PC-9 (cell line): ENCODE results near the gene BABAM1. TPM values are rescaled to one million over a fixed set of nuclear protein-coding genes. Genes with fewer than 3 reads are reported as not detected.
A peak's percentile ranks its signal among the peaks of the same experiment; 100 is the strongest.

Source experiments
- BruUV-seq: library from RNA; stranded (reverse); fragments of 400-500 nt; replicated peaks from 2 replicates; lab custom pipeline; 2021; lab: Mats Ljungman, UMichigan
- CTCF ChIA-PET: fragments of 300-600 bp; sonication (Branson Sonifier 250); formaldehyde crosslinking; loops from one replicate; lab custom pipeline; 2022; ENCODE audit warnings: antibody characterized with exemption; lab: Charles Lee
- POLR2A ChIA-PET: fragments of 300-600 bp; sonication (Branson Sonifier 250); formaldehyde crosslinking; loops from one replicate; lab custom pipeline; 2022; ENCODE audit warnings: antibody characterized with exemption; ENCODE audit not compliant: unreplicated experiment; lab: Charles Lee
- DNase-seq, 2 experiments: peaks; one replicate each; pipeline versions ENCODE4 v3.0.0 to v3.0.0-alpha.2; 2015 to 2022; ENCODE audit warnings: mixed read lengths in 1 of 2
- H2AFZ ChIP-seq: fragments of 200-600 bp; sonication (generic); 2 replicates; pipeline ENCODE4 v1.8.1; 2017; ENCODE audit warnings: antibody characterized with exemption
- H3F3A ChIP-seq: fragments of 200-600 bp; sonication (generic); 2 replicates; pipeline ENCODE4 v1.8.1; 2017; ENCODE audit warnings: antibody characterized with exemption, mild to moderate bottlenecking, low read depth; ENCODE audit not compliant: insufficient read depth
- H3K27ac ChIP-seq: fragments of 200-600 bp; sonication (generic); 2 replicates; pipeline ENCODE4 v1.6.1; 2016; ENCODE audit warnings: mixed run types
- H3K27me3 ChIP-seq: fragments of 200-600 bp; sonication (generic); 2 replicates; pipeline ENCODE4 v1.6.1; 2016; ENCODE audit warnings: low read depth, mixed run types; ENCODE audit not compliant: insufficient read depth
- H3K36me3 ChIP-seq: fragments of 200-600 bp; sonication (generic); 2 replicates; pipeline ENCODE4 v1.6.1; 2016; ENCODE audit warnings: low read depth, mixed run types
- H3K4me1 ChIP-seq: fragments of 200-600 bp; sonication (generic); replicated peaks from 2 replicates; pipeline ENCODE4 v1.6.1; 2016; ENCODE audit warnings: mixed run types; ENCODE audit not compliant: insufficient read depth
- H3K4me2 ChIP-seq: fragments of 200-600 bp; sonication (generic); 2 replicates; pipeline ENCODE4 v1.6.1; 2017; ENCODE audit warnings: mixed run types
- H3K4me3 ChIP-seq: fragments of 200-600 bp; sonication (generic); 2 replicates; pipeline ENCODE4 v1.6.1; 2016; ENCODE audit warnings: mixed run types
- H3K79me2 ChIP-seq: fragments of 200-600 bp; sonication (generic); 2 replicates; pipeline ENCODE4 v1.6.1; 2017; ENCODE audit warnings: low read depth, mixed run types
- H3K9me2 ChIP-seq: fragments of 200-600 bp; sonication (generic); 2 replicates; pipeline ENCODE4 v1.8.1; 2017; ENCODE audit warnings: mild to moderate bottlenecking; ENCODE audit not compliant: insufficient read depth
- H3K9me3 ChIP-seq: fragments of 200-600 bp; sonication (generic); 2 replicates; pipeline ENCODE4 v1.8.1; 2016; ENCODE audit warnings: low read depth; ENCODE audit not compliant: insufficient read depth
- H4K20me1 ChIP-seq: fragments of 200-600 bp; sonication (generic); 2 replicates; pipeline ENCODE4 v1.8.1; 2017; ENCODE audit not compliant: insufficient read depth
- CTCF ChIP-seq: fragments of 200-600 bp; sonication (generic); conservative IDR thresholded peaks from 2 replicates; pipeline ENCODE4 v1.6.1; 2017; ENCODE audit warnings: mixed run types, antibody characterized with exemption, mild to moderate bottlenecking, moderate library complexity
- EZH2 ChIP-seq: fragments of 200-600 bp; sonication (generic); IDR thresholded peaks from 2 replicates; pipeline ENCODE4 v1.8.0; 2017; ENCODE audit warnings: antibody characterized with exemption, low read depth
- intact Hi-C: fragments of 100-400 bp; cut with micrococcal nuclease; formaldehyde crosslinking; loops from one replicate; pipeline ENCODE4 v1.10.0; 2022; ENCODE audit not compliant: unreplicated experiment
- total RNA-seq: library from RNA; stranded (reverse); gene quantifications from 2 replicates; pipeline ENCODE4 v1.2.3, GENCODE V29; 2021

BABAM1 gene
- total RNA-seq, 1 experiment from 2014 or later = 127 TPM

DNA sequence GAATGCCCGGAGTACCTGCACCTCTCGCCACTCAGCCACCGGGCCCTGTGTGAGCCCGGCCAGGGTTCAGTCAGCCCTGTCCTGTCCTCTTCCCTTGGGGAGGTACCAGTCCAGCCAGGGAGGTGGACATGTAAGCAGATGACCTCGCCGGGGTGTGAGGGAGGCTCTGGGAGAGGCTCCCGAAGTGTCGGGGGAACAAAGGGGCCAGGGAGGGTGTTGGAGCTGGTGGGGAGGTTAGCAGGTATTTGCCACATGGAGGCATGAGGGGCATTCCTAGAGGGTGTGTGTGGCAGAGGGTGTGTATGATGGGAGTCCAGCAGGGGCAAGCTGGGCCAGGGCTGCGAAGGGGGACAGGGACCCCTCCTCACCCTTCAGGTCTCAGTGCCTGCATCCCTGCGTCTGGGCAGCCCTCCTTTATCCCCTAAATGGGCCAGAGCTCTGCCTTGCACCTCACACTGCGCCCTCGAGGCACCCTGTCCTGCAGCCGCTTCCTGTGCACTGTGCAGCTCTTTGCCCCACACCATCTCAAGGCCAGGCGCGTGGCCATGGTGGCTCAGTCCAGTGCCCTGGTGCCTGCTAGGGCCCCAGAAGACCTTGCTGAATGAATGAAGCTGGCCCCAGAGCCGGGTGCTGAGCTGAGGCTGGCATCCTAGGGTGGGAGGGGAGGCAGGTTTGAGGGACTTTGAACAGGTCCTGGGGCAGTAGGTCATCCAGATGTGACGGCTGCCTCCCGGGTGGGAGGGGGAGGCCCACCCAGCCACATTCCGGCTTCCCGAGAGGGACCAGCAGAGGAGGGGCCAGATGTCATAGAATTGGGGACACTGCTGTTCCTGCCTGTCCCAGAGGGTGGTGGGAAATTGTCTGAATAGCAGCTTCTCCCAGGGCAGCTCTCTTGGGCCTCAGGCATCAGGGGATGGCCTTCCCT is 45.2 kb downstream of the BABAM1 start:
- Histone ChIP-seq H3F3A (peaks cover 56% of the 10 kb centered on the region), H3K27ac (peak overlapping the region; percentile 65), H3K9me3 (no peaks in the 10 kb centered on the region), H3K4me2 (peak overlapping the region; percentile 85), H3K9me2 (no peaks in the 10 kb centered on the region), H3K4me3 (peak overlapping the region; percentile 46), H2AFZ (no peak overlapping the region), H4K20me1 (peaks cover 12% of the 10 kb centered on the region), H3K79me2 (peaks cover 61% of the 10 kb centered on the region), H3K4me1 (peaks cover 37% of the 10 kb centered on the region), H3K36me3 (peaks cover 26% of the 10 kb centered on the region), H3K27me3 (no peaks in the 10 kb centered on the region)
- no peak for DNase-seq
- POLR2A ChIA-PET = interaction anchor here (0.6 to 0.8 kb wide), 3 partner anchors 76 to 548 kb away, joined by 4 to 9 read pairs (median 4); no protein-coding TSS in a partner anchor
- BruUV-seq = no TSS peak
- no peak for TF ChIP-seq CTCF
- TF ChIP-seq EZH2 = no peak
- intact Hi-C loops = no loop called here
- CTCF ChIA-PET = interaction anchor here (0.6 to 1.7 kb wide), 2 partner anchors 20 to 54 kb away, joined by 3 to 8 read pairs; no protein-coding TSS in a partner anchor

GRCh38 chr19:17314007-17314593 is 46.9 kb downstream of the BABAM1 start:
- intact Hi-C loops = no loop called here
- H3K27ac ChIP-seq = no peak overlapping the region
- peaks cover 33% of the 10 kb centered on the region for H3K36me3 ChIP-seq
- CTCF ChIA-PET = no interaction called here
- TF ChIP-seq CTCF (no peak), EZH2 (no peak)
- no peaks in the 10 kb centered on the region for H3K9me3 ChIP-seq
- no peak overlapping the region for H3K4me2 ChIP-seq
- POLR2A ChIA-PET = no interaction called here
- peaks cover 43% of the 10 kb centered on the region for H3K4me1 ChIP-seq
- H3K4me3 ChIP-seq = no peak overlapping the region
- no TSS peak for BruUV-seq
- H2AFZ ChIP-seq = no peak overlapping the region
- peaks cover 71% of the 10 kb centered on the region for H3K79me2 ChIP-seq
- H3K27me3 ChIP-seq = no peaks in the 10 kb centered on the region
- DNase-seq = no peak
- peaks cover 12% of the 10 kb centered on the region for H4K20me1 ChIP-seq
- no peaks in the 10 kb centered on the region for H3K9me2 ChIP-seq
- peaks cover 55% of the 10 kb centered on the region for H3F3A ChIP-seq

GRCh38 chr19:17318966-17319365 is 51.7 kb downstream of the BABAM1 start:
- H2AFZ ChIP-seq = no peak overlapping the region
- no peaks in the 10 kb centered on the region for H3K9me3 ChIP-seq
- peaks cover 37% of the 10 kb centered on the region for H3K36me3 ChIP-seq
- CTCF ChIA-PET = no interaction called here
- POLR2A ChIA-PET = no interaction called here
- no peak for DNase-seq
- H3F3A ChIP-seq = peaks cover 53% of the 10 kb centered on the region
- H3K4me1 ChIP-seq = peaks cover 13% of the 10 kb centered on the region
- no peak overlapping the region for H3K4me2 ChIP-seq
- no peaks in the 10 kb centered on the region for H3K9me2 ChIP-seq
- H3K27ac ChIP-seq = no peak overlapping the region
- intact Hi-C loops = no loop called here
- peaks cover 12% of the 10 kb centered on the region; the same call in 1 of the 2 replicates for H4K20me1 ChIP-seq
- no TSS peak for BruUV-seq
- H3K4me3 ChIP-seq = no peak overlapping the region
- H3K27me3 ChIP-seq = no peaks in the 10 kb centered on the region
- peaks cover 28% of the 10 kb centered on the region for H3K79me2 ChIP-seq
- TF ChIP-seq EZH2 = no peak
- no peak for TF ChIP-seq CTCF
